DLD1 (cell line): ENCODE data around the gene MRGPRX4.
"Not testable (repeated sequence)": the region's sequence is repeated elsewhere in the genome, so short reads cannot be mapped to it uniquely, and the experiment has no call there.

Experiments used
- in situ Hi-C: cut with HindIII; loops from 2 replicates; pipeline ENCODE4 v1.10.0; 2017; ENCODE audit warnings: low sequenced_read_pairs

MRGPRX4 gene

DNA sequence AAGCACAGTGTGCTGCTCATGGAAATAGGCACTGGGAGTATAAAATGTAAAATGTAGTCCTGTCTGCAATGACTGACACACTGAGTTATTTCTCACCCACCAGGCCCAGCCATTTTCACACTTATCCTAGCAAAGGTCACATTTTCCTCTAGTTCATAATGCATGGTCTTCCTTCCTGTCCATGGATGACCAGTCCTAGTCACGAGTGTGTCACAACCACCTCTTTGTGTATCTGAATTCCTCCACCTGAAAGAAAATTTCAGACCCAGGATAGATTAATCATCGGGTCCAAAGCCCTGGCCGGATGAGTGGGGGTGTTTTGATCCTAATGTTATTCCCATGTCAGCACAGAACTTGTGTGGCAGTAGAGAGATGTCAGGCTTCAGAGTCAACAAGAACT lies at the start of gene MRGPRX4:
Gene MRGPRX4, plus strand, starts transcription at position 172 of the 400 bp plus-strand sequence. CDS start 420 bp downstream, outside the sequence.
- in situ Hi-C loops = no loop called here

DNA sequence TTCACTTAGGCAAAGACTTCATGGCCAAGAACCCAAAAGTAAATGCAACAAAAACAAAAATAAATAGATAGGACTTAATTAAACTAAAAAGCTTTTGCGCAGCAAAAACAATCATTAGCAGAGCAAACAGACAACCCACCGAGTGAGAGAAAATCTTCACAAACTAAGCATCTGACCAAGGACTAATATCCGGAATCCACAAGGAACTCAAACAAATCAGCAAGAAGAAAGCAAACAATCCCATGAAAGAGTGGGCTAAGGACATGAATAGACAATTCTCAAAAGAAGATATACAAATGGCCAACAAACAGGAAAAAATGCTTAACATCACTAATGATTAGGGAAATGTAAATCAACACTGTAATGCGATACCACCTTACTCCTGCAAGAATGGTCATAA lies 41.5 kb upstream of the MRGPRX4 start:
- in situ Hi-C loops = not testable (repeated sequence)

DNA sequence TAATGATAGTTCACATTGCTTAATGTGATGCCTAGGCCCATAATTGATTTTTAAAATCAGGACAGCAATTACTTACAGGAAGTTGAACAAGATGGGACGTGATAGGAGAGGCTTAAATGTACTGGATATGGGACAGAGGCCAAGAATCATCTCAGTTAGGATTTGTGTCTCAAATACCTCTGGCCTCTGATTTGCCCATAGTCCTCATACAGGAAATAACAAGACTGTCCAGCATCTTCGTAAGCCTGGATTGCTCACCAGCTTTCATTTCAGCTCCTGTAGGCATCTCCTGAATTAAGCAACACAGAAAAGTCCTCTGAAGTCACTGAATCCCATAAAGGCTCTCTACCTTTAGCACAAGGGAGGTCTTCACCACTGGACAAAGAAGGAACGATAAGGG lies 40.3 kb upstream of the MRGPRX4 start, which contains the start of gene MRGPRX3:
Gene MRGPRX3, plus strand, starts transcription at position 231 of the 400 bp plus-strand sequence. CDS start 4,632 bp downstream, outside the sequence.
- in situ Hi-C loops = no loop called here

DNA sequence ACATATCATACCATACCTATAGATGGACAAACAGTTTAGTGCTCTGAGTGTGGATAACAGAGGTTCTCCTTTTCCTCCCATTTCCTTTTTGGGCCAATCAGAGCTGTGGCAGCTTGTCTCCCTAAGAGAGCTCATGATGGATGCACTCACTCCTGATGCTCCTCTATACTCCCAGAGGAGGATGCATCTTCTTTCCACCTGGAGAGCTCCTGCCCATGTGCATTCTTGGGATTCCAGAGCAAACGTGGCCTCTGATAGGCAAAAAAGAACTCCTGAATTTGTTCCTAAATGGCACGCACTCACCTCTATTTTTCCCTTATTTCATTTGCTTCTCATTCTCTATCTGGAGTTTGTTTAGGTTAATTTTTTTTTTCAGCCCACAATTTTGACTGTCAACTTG lies 37.3 kb upstream of the MRGPRX4 start:
- in situ Hi-C loops = no loop called here

DNA sequence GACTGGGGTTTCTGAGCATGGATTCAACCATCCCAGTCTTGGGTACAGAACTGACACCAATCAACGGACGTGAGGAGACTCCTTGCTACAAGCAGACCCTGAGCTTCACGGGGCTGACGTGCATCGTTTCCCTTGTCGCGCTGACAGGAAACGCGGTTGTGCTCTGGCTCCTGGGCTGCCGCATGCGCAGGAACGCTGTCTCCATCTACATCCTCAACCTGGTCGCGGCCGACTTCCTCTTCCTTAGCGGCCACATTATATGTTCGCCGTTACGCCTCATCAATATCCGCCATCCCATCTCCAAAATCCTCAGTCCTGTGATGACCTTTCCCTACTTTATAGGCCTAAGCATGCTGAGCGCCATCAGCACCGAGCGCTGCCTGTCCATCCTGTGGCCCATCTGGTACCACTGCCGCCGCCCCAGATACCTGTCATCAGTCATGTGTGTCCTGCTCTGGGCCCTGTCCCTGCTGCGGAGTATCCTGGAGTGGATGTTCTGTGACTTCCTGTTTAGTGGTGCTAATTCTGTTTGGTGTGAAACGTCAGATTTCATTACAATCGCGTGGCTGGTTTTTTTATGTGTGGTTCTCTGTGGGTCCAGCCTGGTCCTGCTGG lies 35.3 kb upstream of the MRGPRX4 start:
- in situ Hi-C loops = no loop called here

DNA sequence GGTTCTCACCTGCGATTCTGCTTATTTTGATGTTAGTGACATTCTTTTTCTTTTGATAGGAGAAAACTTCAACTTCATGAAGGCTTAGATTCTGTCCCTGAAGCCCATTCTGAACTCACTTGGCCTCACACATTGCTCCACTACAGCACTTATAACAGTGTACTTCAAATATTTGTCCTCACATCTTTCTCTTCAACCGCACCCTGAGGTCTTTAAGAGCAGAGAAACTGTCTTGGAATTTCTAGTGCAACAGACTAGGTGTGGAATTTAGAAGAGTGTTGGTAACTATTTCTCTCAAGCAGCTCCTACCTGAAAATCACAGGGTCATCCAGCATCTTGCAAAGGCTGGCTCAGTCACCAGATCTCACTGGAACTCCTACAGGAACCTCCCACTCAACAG lies 32.5 kb upstream of the MRGPRX4 start:
- in situ Hi-C loops = no loop called here

DNA sequence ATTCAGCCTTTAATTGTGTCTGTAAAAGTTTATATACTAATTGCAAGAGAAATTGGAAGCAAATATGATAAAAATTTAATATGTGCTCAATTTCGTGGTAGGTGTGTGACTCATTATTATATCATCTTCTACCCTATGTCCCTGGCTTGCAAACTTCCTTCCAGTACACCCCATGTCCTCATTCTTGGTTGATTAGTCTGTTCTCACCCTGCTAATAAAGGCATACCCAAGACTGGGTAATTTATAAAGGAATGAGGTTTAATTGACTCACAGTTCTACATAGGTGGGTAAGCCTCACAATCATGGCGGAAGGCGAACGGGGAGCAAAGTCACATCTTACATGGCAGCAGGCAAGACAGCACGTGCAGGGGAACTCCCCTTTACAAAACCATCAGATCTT lies 28.4 kb upstream of the MRGPRX4 start:
- in situ Hi-C loops = no loop called here

DNA sequence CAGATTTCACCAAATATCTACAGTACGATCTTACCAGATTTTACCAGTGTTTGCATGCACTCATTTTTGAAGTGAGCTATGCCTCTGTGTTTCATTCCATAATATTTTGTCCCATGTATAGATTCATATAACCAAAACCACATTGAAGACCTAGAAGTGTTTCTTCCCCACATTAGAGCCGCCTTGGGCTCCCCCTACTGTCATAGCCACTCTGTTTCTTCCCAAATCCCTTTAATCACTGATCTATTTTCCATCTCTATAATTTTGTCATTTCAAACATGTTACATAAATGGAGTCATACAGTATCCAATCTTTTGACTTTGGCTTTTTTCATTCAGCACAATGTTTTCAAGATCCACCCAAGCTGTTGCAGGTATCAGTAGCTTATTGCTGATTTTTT lies 27.6 kb upstream of the MRGPRX4 start:
- in situ Hi-C loops = no loop called here

DNA sequence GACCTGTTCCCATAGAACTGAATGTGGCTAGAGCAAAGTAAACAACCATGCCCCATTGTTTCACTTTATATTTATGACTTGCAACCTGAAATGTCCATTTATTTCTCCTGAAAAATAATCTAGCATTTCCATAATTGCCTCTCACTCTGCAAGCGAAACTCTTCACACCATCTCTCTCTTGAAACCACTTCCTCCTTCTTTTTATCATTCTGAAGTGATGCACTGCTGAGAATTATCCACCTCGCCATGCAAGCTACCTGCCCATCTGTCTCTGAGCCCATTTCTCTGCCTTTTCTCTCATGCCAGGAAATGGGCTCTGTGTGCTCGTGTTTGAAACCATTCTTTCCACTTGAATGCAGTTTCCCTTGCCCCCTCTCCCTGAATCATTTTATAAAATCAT lies 26.8 kb upstream of the MRGPRX4 start:
- in situ Hi-C loops = no loop called here

DNA sequence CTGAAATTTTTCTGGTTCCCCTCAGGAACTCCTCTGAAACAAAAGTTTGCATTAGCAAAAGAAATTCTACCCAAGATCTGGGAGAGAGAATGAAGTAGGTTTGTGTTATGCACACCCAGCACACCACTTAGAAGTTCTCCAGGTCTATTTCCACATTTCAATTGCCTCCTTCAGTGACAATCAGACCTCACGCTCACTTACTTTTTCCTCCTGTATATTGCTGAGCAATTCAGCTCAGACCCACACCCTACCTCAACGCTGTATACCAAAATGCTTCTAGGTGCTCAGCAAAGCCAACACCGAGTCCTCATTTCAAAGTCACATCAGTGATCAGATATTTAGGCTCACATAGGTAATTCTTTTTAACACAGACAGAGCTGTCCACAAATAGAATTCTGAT lies 21.1 kb upstream of the MRGPRX4 start:
- in situ Hi-C loops = no loop called here

DNA sequence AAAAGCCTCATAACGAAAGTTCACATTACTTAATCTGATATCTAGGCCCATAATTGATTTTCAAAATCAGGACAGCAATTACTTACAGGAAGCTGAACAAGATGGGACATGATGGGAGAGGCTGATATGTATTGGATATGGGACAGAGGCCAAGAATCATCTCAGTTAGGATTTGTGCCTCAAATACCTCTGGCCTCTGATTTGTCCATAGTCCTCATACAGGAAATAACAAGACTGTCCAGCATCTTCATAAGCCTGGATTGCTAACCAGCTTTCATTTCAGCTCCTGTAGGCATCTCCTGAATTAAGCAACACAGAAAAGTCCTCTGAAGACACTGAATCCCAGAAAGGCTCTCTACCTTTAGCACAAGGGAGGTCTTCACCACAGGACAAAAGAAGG lies 4.3 kb upstream of the MRGPRX4 start:
- in situ Hi-C loops = no loop called here

DNA sequence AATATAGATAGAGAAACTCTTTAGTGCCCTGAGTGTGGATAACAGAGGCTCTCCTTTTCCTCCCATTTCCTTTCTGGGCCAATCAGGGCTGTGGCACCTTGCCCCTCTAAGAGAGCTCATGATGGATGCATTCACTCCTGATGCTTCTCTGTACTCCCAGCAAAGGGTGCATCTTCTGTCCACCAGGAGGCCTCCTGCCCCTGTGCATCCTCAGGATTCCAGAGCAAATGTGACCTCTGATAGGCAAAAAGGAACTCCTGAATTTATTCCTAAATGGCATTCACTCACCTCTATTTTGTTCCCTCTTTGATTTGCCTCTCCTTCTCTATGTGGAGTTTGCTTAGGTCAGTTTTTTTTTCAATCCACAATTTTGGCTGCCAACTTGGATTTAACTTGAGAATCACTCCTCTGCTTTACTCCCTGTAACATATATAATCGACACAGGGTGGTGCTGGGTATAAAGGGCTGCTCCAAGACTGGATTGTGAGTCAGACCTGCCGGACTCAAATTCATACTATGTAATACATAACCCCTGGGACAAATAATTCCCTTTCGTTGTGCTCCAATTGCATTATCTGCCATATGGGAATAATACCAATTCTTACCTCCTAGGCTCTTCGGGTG lies 1.1 kb upstream of the MRGPRX4 start:
- in situ Hi-C loops = no loop called here

DNA sequence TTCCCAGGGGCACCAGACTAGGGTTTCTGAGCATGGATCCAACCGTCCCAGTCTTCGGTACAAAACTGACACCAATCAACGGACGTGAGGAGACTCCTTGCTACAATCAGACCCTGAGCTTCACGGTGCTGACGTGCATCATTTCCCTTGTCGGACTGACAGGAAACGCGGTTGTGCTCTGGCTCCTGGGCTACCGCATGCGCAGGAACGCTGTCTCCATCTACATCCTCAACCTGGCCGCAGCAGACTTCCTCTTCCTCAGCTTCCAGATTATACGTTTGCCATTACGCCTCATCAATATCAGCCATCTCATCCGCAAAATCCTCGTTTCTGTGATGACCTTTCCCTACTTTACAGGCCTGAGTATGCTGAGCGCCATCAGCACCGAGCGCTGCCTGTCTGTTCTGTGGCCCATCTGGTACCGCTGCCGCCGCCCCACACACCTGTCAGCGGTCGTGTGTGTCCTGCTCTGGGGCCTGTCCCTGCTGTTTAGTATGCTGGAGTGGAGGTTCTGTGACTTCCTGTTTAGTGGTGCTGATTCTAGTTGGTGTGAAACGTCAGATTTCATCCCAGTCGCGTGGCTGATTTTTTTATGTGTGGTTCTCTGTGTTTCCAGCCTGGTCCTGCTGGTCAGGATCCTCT lies 709 bp downstream of the MRGPRX4 start:
- in situ Hi-C loops = no loop called here

DNA sequence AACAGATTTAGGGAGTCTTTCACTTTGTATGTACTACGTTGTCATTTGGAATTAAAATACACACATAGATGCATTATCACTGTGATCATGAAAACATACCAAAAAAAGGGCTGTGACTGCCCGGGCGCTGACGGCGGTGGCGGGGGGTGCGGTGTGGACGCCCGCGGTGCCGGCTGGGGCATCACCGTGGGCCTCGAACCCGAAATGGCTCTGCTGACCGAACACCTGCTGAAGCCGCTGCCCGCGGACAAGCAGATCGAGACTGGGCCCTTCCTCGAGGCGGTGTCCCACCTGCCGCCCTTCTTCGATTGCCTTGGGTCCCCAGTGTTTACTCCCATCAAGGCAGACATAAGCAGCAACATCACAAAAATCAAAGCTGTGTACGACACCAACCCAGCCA lies 16.2 kb downstream of the MRGPRX4 start:
- in situ Hi-C loops = no loop called here

DNA sequence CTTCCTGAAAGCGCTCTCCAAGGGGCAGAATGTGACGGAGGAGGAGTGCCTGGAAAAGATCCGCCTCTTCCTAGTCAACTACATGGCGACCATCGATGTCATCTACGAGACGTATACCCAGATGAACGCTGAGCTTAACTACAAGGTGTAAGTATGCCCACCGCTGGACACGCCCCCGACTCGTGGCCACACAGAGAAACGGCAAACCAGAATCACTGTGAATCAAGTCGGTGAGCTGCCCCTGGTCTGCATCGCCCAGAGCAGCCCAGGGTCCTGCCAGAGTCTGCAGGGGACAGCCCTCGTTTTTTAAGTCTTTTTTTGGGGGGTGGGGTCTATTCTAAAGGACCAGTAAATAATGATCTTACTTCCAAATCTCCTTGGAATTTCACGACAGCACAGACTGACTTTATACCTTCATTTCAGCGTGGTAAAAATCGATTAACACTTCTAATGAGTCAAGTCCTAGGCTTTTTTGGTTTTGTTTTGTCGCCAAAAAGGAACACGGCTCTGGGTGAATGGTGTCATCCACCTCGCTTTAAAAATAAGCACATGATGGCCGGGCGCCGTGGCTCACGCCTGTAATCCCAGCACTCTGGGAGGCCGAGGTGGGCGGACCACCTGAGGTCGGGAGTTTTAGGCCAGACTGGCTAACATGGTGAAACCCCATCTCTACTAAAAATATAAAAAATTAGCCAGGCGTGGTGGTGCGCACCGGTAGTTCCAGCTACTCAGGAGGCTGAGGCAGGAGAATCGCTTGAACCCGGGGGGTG lies 17.0 kb downstream of the MRGPRX4 start:
- in situ Hi-C loops = not testable (repeated sequence)

DNA sequence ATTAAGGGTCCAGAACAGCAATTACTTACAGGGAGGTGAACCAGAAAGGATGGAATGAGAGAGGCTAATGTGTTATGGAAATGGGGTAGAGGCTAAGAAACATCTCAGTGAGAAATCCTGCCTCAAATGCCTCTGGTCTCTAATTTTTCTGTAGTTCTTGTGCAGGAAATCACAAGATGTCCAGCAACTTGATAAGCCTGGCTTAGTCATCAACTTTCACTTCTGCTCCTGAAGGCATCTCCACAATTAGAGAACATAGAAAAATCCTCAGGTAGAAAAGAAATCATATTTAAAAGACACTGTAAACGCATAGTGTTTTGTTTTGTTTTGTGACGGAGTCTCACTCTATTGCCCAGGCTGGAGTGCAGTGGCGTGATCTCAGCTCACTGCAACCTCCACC lies 18.7 kb downstream of the MRGPRX4 start:
- in situ Hi-C loops = no loop called here

DNA sequence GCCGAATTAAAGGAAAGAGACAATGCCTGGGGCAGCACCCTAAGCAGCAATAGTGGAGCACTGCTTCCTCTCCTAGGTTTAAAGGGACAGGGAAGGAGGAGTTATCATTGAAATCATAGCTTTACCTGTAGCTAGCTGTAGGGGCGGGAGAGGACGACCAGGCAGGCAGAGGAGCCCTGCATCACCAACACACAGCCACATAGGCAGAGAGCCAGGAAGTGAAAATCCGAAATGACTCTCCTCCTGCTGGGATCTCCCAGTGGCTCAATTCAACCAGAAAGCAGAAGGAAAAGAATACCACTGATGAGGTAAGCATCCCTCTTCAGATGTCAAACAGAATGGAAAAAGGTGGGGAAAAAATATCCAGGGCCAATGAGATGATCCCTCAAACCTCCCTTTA lies 20.4 kb downstream of the MRGPRX4 start:
- in situ Hi-C loops = no loop called here

DNA sequence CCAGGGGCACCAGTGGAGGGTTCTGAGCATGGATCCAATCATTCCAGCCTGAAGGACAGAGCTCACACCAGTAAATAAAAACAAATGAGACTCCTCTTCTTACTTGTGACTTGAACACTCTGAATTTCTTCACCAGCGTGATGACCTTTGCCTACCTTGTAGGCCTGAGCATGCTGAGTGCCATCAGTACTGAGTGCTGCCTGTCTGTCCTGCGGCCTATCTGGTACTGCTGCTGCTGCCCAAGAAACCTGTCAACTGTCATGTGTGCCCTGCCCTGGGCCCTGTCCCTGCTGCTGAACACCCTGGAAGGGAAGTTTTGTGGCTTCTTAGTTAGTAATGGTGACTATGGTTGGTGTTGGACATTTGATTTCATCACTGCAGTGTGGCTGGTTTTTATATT lies 23.9 kb downstream of the MRGPRX4 start:
- in situ Hi-C loops = no loop called here

DNA sequence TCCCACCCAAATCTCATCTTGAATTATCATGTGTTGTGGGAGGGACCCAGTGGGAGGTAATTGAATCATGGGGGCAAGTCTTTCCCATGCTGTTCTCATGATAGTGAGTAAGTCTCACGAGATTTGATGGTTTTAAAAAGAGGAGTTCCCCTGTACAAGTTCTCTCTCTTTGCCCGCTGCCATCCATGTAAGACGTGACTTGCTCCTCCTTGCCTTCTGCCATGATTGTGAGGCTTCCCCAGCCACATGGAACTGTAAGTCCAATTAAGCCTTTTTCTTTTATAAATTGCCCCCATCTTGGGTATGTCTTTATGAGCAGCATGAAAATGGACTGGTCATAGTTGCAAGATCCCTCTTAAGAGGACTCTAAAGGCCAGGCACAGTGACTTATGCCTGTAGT lies 25.1 kb downstream of the MRGPRX4 start:
- in situ Hi-C loops = not testable (repeated sequence)

DNA sequence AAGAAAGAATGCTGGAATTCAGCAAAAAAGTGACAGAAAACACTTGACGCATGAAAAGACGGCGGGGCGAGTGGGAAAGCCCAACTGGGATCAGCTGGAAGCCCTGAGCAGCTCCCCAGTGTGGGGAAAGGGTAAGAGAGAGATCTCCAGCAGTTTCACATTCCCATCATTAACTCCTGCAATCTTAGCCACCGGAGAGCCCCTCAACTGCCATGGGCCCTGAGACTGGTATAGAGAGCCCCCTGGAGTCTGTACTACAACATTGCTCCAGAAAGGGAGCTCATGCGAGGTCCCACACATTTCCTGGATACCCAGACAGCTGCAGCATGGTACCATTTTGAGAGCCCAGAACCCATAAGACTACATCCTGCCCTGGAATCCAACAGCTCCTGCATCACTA lies 31.1 kb downstream of the MRGPRX4 start:
- in situ Hi-C loops = no loop called here

DNA sequence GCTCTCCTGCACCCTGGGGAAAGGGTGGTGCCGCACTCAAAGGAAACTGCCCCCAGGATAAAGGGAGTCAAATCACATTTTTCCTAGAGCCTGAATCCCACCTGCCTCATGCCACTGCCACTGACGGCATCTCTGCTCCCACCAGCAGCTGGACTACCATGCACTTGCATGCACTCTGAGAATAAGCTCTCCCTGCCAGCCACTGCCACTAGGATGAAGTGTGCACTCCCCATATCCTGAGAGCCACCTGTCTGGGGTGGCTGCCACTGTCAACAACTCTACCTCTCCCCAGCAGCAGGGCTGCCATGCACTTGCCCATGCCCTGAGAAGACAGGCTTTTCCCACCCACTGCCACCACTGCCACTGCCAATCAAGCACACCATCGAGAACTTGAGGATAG lies 31.6 kb downstream of the MRGPRX4 start:
- in situ Hi-C loops = no loop called here

DNA sequence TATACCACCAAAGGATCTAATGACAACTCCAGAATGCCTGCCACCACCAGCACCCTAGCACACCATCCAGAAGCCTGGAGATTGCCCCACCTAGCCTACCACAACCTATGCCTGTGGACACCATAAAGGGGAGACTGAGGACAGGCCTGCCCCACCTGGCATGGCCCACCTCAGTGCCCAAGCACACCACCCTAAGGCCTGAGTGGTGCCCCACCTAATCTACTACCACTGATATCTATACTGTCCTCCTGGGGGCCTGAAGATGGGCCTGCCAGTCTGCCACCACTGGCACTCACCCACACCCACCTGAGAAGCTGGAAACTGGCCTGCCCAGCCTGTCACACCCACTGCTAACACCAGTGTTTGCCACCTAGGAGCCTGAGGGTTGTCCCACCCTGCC lies 32.1 kb downstream of the MRGPRX4 start:
- in situ Hi-C loops = no loop called here
